GM21367 (cell line): ENCODE results near the gene STIM1.
A peak's percentile ranks its signal among the peaks of the same experiment; 100 is the strongest.

Experiments used
- ATAC-seq: cut with Tn5 transposase; IDR thresholded peaks from one replicate; pipeline ENCODE4 v1.9.1; 2021; ENCODE audit not compliant: unreplicated experiment

The STIM1 gene

GRCh38 chr11:3946455-3947017 is 91.1 kb downstream of the STIM1 start:
- no peak for ATAC-seq

GRCh38 chr11:3947061-3947460 is 91.6 kb downstream of the STIM1 start:
- peak; percentile 53 for ATAC-seq

- peak; percentile 67 for ATAC-seq
Observed at GRCh38 chr11:3949125-3949524, 93.7 kb downstream of the STIM1 start.

GRCh38 chr11:3950996-3951660 is 95.7 kb downstream of the STIM1 start:
- ATAC-seq: no peak

- ATAC-seq: no peak
Observed at GRCh38 chr11:3952715-3953114, 97.3 kb downstream of the STIM1 start.

GRCh38 chr11:3953327-3953726 is 97.9 kb downstream of the STIM1 start:
- no peak for ATAC-seq

- no peak for ATAC-seq
Observed at GRCh38 chr11:3954448-3955298, 99.2 kb downstream of the STIM1 start.

GRCh38 chr11:3955299-3955665 is 99.8 kb downstream of the STIM1 start:
- ATAC-seq: no peak

- ATAC-seq: no peak
Observed at GRCh38 chr11:3956038-3956437, 100.6 kb downstream of the STIM1 start.

GRCh38 chr11:3956748-3957147 is 101.3 kb downstream of the STIM1 start:
- ATAC-seq: no peak

GRCh38 chr11:3957437-3957836 is 102.0 kb downstream of the STIM1 start:
- no peak for ATAC-seq

GRCh38 chr11:3958281-3958680 is 102.8 kb downstream of the STIM1 start:
- no peak for ATAC-seq

GRCh38 chr11:3959015-3959902 is 103.8 kb downstream of the STIM1 start:
- no peak for ATAC-seq

- no peak for ATAC-seq
Observed at GRCh38 chr11:3959903-3960265, 104.4 kb downstream of the STIM1 start.

GRCh38 chr11:3962406-3962840 is 107.0 kb downstream of the STIM1 start:
- no peak for ATAC-seq

GRCh38 chr11:3964056-3964455 is 108.6 kb downstream of the STIM1 start:
- ATAC-seq: no peak

- no peak for ATAC-seq
Observed at GRCh38 chr11:3964935-3965604, 109.6 kb downstream of the STIM1 start.

GRCh38 chr11:3967695-3968094 is 112.2 kb downstream of the STIM1 start:
- no peak for ATAC-seq

GRCh38 chr11:3969200-3969599 is 113.7 kb downstream of the STIM1 start:
- no peak for ATAC-seq

GRCh38 chr11:3969613-3970012 is 114.1 kb downstream of the STIM1 start:
- ATAC-seq: no peak

GRCh38 chr11:3970108-3970507 is 114.6 kb downstream of the STIM1 start:
- ATAC-seq: no peak
